ENCODE results near the gene PRRG1.
A peak's percentile ranks its signal among the peaks of the same experiment; 100 is the strongest.
"Not testable (repeated sequence)": the region's sequence is repeated elsewhere in the genome, so short reads cannot be mapped to it uniquely, and the experiment has no call there.

The PRRG1 gene

DNA sequence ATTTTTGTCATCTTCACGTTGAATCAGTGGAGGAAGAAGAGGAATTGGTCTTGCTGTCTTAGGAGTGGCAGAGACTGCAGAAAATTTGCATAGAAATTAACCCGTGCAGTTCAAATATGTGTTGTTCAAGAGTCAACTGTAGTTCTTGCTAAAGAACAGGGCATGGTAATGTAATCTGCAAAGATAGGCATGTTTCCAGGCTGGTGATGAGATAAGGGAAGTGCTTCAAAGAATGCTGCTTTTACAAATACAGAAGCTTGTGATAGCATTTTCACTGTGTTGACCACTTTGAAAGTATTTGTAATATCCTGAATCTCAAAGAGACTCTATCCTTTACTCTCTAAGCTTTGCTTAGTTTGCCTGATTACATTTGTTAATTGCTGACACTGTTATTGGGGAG, 60.1 kb downstream of the PRRG1 start:
- no peak overlapping the region for H3K27ac ChIP-seq
- TF ChIP-seq CTCF (conservative IDR thresholded peaks at IDR 0.05): no peak

- TF ChIP-seq CTCF (conservative IDR thresholded peaks at IDR 0.05): no peak
- H3K27ac ChIP-seq: no peak overlapping the region
These were observed 71.0 kb downstream of the PRRG1 start for GRCh38 chrX:37420185-37420584.

DNA sequence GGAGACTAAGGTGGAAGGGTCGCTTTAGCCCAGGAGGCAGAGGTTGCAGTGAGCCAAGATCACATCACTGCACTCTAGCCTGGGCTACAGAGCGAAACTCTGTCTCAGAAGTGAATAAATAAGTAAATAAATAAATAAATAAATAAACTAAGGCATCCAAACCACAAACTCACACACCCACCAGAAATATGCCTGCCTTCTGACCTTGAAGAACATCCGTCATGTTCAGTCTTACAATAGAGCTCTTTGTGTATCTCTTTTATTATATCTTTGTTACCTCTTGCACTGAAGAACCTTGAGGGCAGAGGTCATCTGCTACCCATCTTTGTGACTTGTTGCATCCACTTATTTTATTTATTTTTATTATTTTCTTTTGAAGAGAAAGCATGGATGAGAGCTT, 71.6 kb downstream of the PRRG1 start:
- no peak for TF ChIP-seq CTCF (conservative IDR thresholded peaks at IDR 0.05)
- H3K27ac ChIP-seq: no peak overlapping the region

- no peak overlapping the region for H3K27ac ChIP-seq
- no peak for TF ChIP-seq CTCF (conservative IDR thresholded peaks at IDR 0.05)
These were observed 74.9 kb downstream of the PRRG1 start for GRCh38 chrX:37424000-37424429.

- TF ChIP-seq CTCF (conservative IDR thresholded peaks at IDR 0.05): no peak
These were observed 76.2 kb downstream of the PRRG1 start for GRCh38 chrX:37425370-37425769.

DNA sequence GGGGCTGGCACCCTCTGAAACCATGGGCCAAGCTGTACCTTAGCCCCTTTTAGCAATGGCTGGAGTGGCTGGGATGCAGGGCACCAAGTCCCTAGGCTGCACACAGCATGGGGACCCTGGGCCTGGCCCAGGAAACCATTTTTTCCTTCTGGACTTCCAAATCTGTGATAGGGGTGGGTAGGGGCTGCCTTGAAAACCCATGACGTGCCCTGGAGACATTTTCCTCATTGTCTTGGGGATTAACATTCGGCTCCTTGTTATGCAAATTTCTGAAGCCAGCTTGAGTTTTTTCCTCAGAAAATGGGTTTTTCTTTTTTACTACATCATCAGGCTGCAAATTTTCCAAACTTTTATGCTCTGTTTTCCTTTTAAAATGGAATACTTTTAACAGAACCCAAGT, 79.8 kb downstream of the PRRG1 start:
- not testable (repeated sequence) for H3K27ac ChIP-seq

More at GRCh38 chrX:37425370-37425769, 76.2 kb downstream of the PRRG1 start:
- no peak overlapping the region for H3K27ac ChIP-seq

- peak overlapping the region; percentile 15; the same call in 1 of the 2 replicates for H3K27ac ChIP-seq
- peak; percentile 23; the same call in 1 of the 2 replicates for TF ChIP-seq CTCF (conservative IDR thresholded peaks at IDR 0.05)
These were observed 85.2 kb downstream of the PRRG1 start for GRCh38 chrX:37434362-37434761.

GRCh38 chrX:37437160-37437559, 88.0 kb downstream of the PRRG1 start:
- H3K27ac ChIP-seq: no peak overlapping the region
- TF ChIP-seq CTCF (conservative IDR thresholded peaks at IDR 0.05): no peak
